IPS DF 19.7 (cell line): ENCODE measurements around the gene ZNF48.

Source experiments
- DNase-seq: peaks from one replicate; pipeline ENCODE4 v3.0.0-alpha.2; 2013; ENCODE audit warnings: low read depth, low spot score

The ZNF48 gene

GRCh38 chr16:30358990-30359870, 36.0 kb upstream of the ZNF48 start:
- no peak for DNase-seq

DNA sequence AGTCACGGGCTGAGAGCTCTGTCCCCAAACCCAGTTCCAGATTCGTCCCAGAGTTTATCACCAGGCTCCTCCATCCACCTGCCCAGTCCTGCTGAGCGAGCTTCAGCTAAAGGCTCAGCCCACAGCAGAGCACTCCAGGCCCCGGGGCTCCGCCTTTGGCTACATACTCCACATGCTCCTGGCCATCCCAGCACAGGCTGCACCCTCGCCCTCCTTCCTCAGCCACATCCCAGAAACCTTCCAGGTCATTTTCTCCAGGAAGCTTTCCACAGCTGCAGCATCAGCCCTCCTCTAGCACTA, 35.4 kb upstream of the ZNF48 start:
- DNase-seq, result no peak

- no peak for DNase-seq
Observed at GRCh38 chr16:30361180-30361579, 34.0 kb upstream of the ZNF48 start.

GRCh38 chr16:30365200-30365599, 30.0 kb upstream of the ZNF48 start:
- no peak for DNase-seq

GRCh38 chr16:30366511-30366910, 28.7 kb upstream of the ZNF48 start:
- DNase-seq, result no peak

DNA sequence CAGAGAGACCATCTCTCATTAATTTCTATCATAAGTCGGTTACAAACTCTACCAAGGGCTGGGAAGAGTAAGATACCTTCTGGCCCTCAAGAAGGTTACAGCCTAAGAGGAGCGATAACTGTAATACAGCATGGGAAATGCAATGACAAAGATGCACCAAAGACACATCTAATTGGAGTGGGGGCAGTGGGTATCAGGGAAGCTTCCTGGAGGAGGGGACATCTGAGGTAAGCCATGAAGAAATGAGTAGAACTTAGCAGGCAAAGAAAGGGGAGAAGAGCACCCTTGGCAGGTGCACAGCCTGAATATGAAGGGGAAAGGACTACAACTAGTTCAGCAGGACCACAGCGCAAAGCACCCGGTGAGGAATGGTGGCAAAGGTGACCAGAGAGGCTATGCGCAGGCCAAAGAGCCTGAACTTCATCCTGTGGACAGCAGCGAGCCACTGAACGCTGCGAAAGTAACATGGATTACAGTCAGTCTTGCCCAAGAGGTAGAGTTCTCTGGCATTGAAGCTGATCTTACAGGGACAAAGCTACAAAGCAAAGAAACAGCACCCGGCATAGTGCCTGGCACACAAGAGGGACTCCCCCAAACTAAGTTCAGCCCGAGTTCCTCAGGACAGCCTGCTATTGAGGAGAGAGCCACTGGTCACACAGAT, 27.7 kb upstream of the ZNF48 start:
- DNase-seq, result no peak

- DNase-seq, result no peak
Observed at GRCh38 chr16:30368122-30368791, 27.0 kb upstream of the ZNF48 start.

- no peak for DNase-seq
Observed at GRCh38 chr16:30368792-30369090, 26.5 kb upstream of the ZNF48 start.

DNA sequence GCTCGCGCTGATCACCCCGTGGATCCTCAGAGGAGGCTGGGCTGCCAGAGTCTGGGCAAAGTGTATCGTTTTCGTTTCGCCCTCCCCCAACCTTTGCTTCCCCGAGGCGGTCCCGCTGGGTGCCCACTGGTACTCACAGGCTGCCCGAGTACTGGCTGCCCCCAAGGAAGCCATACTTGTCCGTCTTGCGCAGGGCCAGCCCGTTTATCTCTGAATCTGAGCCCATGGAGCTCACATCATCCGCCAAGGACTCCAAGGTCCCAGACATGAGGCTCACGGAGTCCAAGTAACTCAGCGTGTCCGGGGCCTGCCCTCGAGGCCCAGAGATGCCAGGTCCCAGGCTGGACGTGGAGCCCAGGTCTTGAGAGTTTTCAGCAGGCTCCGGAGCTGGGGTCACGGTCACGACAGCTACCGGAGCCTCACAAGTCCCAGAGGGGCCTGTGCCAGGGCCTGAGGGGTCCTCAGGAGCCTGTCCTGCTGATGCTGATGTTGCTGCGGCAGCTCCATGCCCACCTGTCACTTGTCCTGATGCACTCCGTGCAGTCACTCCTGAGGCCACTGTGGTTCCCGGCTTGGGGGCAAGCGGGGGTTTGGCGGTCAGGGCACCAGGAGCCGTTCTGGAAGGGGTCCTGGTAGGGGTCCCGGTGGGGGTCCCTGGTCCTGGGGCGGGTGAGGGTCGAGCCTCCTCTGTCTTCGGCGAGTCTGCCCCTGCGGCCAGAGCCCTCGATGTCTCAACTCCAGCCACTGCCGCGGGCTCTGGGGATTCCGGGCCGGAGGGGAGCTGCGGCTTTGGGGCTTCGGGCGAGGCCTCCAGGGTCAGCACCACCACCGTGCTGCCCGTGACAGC, 25.9 kb upstream of the ZNF48 start:
- DNase-seq, result no peak

GRCh38 chr16:30369938-30370455, 25.2 kb upstream of the ZNF48 start:
- DNase-seq, result no peak

GRCh38 chr16:30370456-30371247, 24.6 kb upstream of the ZNF48 start, which contains the start of gene TBC1D10B:
TBC1D10B (minus strand) TSS chr16:30370494; CDS start chr16:30370183, 311 bp downstream.
- DNase-seq, result peak; percentile 100

DNA sequence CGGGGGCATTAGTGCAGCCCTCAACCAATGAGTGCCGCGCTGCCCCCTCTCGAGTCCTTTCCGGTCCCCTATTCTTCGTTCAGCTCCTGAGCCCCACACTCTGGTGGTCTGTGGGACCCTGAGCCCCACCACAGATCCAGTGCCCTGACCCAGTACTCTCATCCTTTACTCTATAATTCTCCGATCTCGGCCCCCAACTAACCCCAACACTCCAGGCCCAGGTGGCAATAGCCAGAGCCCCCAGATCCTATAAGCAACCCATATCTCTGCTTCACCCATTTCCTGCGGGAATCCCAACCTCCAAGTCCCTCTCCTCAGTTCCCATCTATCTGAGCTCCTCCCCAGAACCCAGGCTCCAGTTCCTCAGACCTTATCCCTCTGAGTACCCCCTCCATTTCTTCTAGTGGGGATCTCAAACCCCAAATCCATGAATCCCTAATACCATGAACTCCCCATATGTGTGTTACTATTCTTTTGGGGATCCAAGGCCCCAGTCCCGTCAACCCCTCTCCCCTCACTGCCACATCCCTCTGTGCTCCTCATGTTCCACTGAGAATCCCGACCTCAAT, 23.9 kb upstream of the ZNF48 start:
- no peak for DNase-seq

GRCh38 chr16:30372038-30372712, 23.0 kb upstream of the ZNF48 start:
- no peak for DNase-seq

GRCh38 chr16:30372725-30373124, 22.5 kb upstream of the ZNF48 start:
- DNase-seq, result no peak

DNA sequence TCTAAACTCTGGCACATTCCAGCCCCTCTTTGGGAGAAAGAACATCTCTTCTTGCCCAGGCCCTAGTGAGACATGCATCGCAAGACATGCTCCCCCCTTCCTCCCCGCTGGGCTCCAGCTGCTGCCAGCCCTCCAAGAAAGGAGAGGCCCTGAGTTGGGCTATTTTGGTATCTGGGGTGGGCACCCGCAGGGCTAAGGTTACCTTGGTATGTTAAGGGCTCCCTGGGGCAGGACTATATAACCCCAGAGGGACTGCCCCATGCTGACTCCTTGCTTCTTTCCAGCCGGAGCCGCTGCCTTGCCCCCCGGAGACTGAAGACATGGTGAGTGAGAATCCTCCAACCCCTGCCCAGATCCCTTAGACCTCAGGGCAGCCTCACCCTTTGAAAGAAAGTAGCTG, 20.7 kb upstream of the ZNF48 start, which contains the start of gene MYL11:
MYL11 (plus strand) TSS at position 265 of the 400 bp plus-strand sequence; CDS start at position 321, 56 bp downstream.
- no peak for DNase-seq

GRCh38 chr16:30375864-30376263, 19.4 kb upstream of the ZNF48 start:
- DNase-seq, result no peak

GRCh38 chr16:30376461-30376902, 18.7 kb upstream of the ZNF48 start:
- no peak for DNase-seq

DNA sequence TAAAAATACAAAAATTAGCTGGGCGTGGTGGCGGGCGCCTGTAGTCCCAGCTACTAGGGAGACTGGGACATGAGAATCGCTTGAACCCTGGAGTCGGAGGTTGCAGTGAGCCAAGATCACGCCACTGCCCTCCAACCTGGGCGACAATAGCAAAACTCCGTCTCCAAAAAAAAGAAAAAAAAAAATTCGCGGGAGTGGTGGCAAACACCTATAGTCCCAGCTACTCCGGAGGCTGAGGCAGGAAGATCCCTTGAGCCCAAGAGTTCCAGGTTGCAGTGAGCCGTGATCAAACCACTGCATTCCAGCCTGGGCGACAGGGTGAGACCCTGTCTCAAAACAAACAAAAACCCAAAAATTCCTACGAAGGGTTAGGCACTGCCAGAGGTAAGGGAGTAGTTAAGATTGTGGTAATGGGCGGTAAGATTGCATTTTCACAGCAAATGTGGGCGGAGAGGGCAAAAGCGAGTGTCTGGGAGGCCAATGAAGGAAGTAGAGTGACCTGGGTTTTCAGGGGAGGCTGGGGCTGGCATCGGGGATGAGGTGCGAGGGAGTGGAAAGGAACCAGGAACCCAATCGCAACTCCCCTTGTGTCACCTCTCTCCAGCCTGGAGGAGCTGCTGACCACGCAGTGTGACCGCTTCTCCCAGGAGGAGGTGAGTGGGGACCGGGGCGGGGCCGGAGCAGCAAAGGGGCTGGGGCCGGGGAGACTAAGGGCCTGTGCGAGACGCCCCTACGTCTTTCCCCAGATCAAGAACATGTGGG, 18.0 kb upstream of the ZNF48 start:
- no peak for DNase-seq

DNA sequence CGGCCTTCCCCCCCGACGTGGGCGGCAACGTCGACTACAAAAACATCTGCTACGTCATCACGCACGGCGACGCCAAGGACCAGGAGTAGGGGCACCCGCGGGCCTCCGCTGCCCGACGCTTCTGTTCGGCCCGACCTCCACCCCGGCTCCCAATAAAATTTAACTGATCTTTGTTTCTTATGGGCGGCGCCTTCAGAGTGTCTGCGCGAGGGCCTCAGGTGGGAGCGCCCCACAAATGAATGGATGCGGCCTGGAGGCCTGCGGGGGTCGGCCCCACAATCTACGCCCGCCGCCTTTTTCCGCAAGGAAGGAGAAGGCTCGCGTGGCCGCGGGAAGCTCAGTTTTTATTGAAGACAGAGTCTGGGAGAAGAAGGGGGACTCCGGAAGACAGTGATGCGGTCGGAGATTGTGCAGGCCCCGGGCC, 17.4 kb upstream of the ZNF48 start:
- peak; percentile 84 for DNase-seq
